HG02759 (cell line): ENCODE measurements around the gene CORO2B.

Source experiments
- ATAC-seq: cut with Tn5 transposase; IDR thresholded peaks from one replicate; pipeline ENCODE4 v1.9.1; 2021; ENCODE audit warnings: mild to moderate bottlenecking, moderate library complexity; ENCODE audit not compliant: unreplicated experiment

CORO2B gene

GRCh38 chr15:68589783-68590710, 11.3 kb downstream of the CORO2B start:
- ATAC-seq, result no peak

- no peak for ATAC-seq
These were observed 12.1 kb downstream of the CORO2B start for GRCh38 chr15:68590721-68591389.

- no peak for ATAC-seq
These were observed 13.3 kb downstream of the CORO2B start for GRCh38 chr15:68592054-68592453.

GRCh38 chr15:68592544-68592943, 13.8 kb downstream of the CORO2B start:
- ATAC-seq, result no peak

GRCh38 chr15:68593341-68593740, 14.5 kb downstream of the CORO2B start:
- ATAC-seq, result no peak

GRCh38 chr15:68593828-68594532, 15.2 kb downstream of the CORO2B start:
- ATAC-seq, result no peak

GRCh38 chr15:68594533-68595259, 15.9 kb downstream of the CORO2B start:
- ATAC-seq, result no peak

GRCh38 chr15:68595260-68595564, 16.4 kb downstream of the CORO2B start:
- no peak for ATAC-seq

GRCh38 chr15:68595761-68596160, 17.0 kb downstream of the CORO2B start:
- ATAC-seq, result no peak

- ATAC-seq, result no peak
These were observed 17.9 kb downstream of the CORO2B start for GRCh38 chr15:68596691-68597090.

- ATAC-seq, result no peak
These were observed 18.8 kb downstream of the CORO2B start for GRCh38 chr15:68597581-68597980.

GRCh38 chr15:68598171-68599152, 19.7 kb downstream of the CORO2B start:
- no peak for ATAC-seq

- ATAC-seq, result no peak
These were observed 20.4 kb downstream of the CORO2B start for GRCh38 chr15:68599153-68599545.

- no peak for ATAC-seq
These were observed 20.8 kb downstream of the CORO2B start for GRCh38 chr15:68599560-68600071.

GRCh38 chr15:68601206-68602197, 22.7 kb downstream of the CORO2B start:
- ATAC-seq, result no peak

GRCh38 chr15:68602459-68603215, 23.8 kb downstream of the CORO2B start:
- no peak for ATAC-seq

GRCh38 chr15:68603216-68603595, 24.4 kb downstream of the CORO2B start:
- no peak for ATAC-seq

- no peak for ATAC-seq
These were observed 25.2 kb downstream of the CORO2B start for GRCh38 chr15:68603951-68604350.
